WTC11 (cell line): ENCODE measurements around the gene RPRD2. TPM values are rescaled to one million over a fixed set of nuclear protein-coding genes. Genes with fewer than 3 reads are reported as not detected.
A peak's percentile ranks its signal among the peaks of the same experiment; 100 is the strongest.

Experiments
- ATAC-seq: fragments of 200-7000 bp; cut with Tn5 transposase; 2 replicates; pipeline ENCODE4 v1.10.0; 2021; ENCODE audit warnings: mild to moderate bottlenecking, moderate library complexity
- CTCF ChIA-PET: fragments of 300-600 bp; sonication (Branson Sonifier 250); formaldehyde crosslinking; loops from one replicate; lab custom pipeline; 2021; ENCODE audit warnings: antibody characterized with exemption; lab: Charles Lee
- POLR2A ChIA-PET: fragments of 350-600 bp; sonication (Branson Sonifier 250); formaldehyde crosslinking; loops from one replicate; lab custom pipeline; 2021; ENCODE audit warnings: antibody characterized with exemption; lab: Charles Lee
- DNase-seq: peaks from one replicate; pipeline ENCODE4 v3.0.0; 2021; ENCODE audit warnings: low spot score
- H3K27ac Mint-ChIP-seq: 2 replicates; pipeline ENCODE4 v1.8.0; 2021; ENCODE audit warnings: mixed read lengths
- H3K27me3 Mint-ChIP-seq: 2 replicates; pipeline ENCODE4 v1.8.0; 2021; ENCODE audit warnings: low read depth, mild to moderate bottlenecking, moderate library complexity, mixed read lengths
- H3K36me3 Mint-ChIP-seq: 2 replicates; pipeline ENCODE4 v1.8.0; 2021; ENCODE audit warnings: mixed read lengths
- H3K4me1 Mint-ChIP-seq: 2 replicates; pipeline ENCODE4 v1.8.0; 2022; ENCODE audit warnings: mixed read lengths
- H3K4me3 Mint-ChIP-seq: 2 replicates; pipeline ENCODE4 v1.8.0; 2021; ENCODE audit warnings: mild to moderate bottlenecking, moderate library complexity, mixed read lengths
- H3K9me3 Mint-ChIP-seq: 2 replicates; pipeline ENCODE4 v1.8.0; 2021; ENCODE audit warnings: mixed read lengths
- CREB1 ChIP-seq: sonication (generic); formaldehyde crosslinking; IDR thresholded peaks from 2 replicates; pipeline ENCODE4 v1.8.0; 2023; ENCODE audit warnings: mild to moderate bottlenecking, missing genetic modification reagents
- FOXJ3 ChIP-seq: sonication (generic); formaldehyde crosslinking; IDR thresholded peaks from 2 replicates; pipeline ENCODE4 v1.9.0; 2021; ENCODE audit warnings: missing genetic modification reagents, mild to moderate bottlenecking, borderline replicate concordance
- GRHL2 ChIP-seq: fragments of 250-450 bp; sonication (Bioruptor Pico); IDR thresholded peaks from 2 replicates; pipeline ENCODE4 v1.8.0; 2022; ENCODE audit warnings: mild to moderate bottlenecking, moderate library complexity; ENCODE audit not compliant: insufficient replicate concordance, severe bottlenecking
- IRF2 ChIP-seq: sonication (generic); formaldehyde crosslinking; IDR thresholded peaks from 2 replicates; pipeline ENCODE4 v1.8.0; 2022; ENCODE audit warnings: low read depth, missing genetic modification reagents, borderline replicate concordance
- MXD4 ChIP-seq: fragments of 250-450 bp; sonication (Bioruptor Pico); IDR thresholded peaks from 2 replicates; pipeline ENCODE4 v1.8.0; 2021; ENCODE audit warnings: mild to moderate bottlenecking, moderate library complexity, borderline replicate concordance
- MYBL2 ChIP-seq: sonication (generic); formaldehyde crosslinking; IDR thresholded peaks from 2 replicates; pipeline ENCODE4 v1.8.1; 2023; ENCODE audit warnings: mild to moderate bottlenecking, moderate library complexity, missing genetic modification reagents
- NR1H2 ChIP-seq: sonication (generic); formaldehyde crosslinking; IDR thresholded peaks from 2 replicates; pipeline ENCODE4 v1.9.0; 2021; ENCODE audit warnings: mild to moderate bottlenecking, moderate library complexity, missing genetic modification reagents
- ZNF121 ChIP-seq: sonication (generic); formaldehyde crosslinking; IDR thresholded peaks from 2 replicates; pipeline ENCODE4 v1.8.0; 2023; ENCODE audit warnings: missing genetic modification reagents
- ZNF423 ChIP-seq: fragments of 250-450 bp; sonication (Bioruptor Pico); IDR thresholded peaks from 2 replicates; pipeline ENCODE4 v2.1.2; 2022; ENCODE audit warnings: mild to moderate bottlenecking, moderate library complexity
- total RNA-seq: library from RNA; stranded (reverse); gene quantifications from 3 replicates; pipeline ENCODE4 v1.2.3, GENCODE V29; 2021
- TF ChIP-seq, protein P1 (sequence below): sonication (generic); formaldehyde crosslinking; conservative IDR thresholded peaks from 2 replicates; pipeline ENCODE4 v1.8.1; 2022; ENCODE audit warnings: mild to moderate bottlenecking, missing genetic modification reagents
- TF ChIP-seq, protein P2 (sequence below): fragments of 250-450 bp; sonication (Bioruptor Pico); IDR thresholded peaks from 2 replicates; pipeline ENCODE4 v1.8.0; 2021; ENCODE audit warnings: mild to moderate bottlenecking
- TF ChIP-seq, protein P3 (sequence below): fragments of 250-450 bp; sonication (Bioruptor Pico); conservative IDR thresholded peaks from 2 replicates; pipeline ENCODE4 v1.9.0; 2021; ENCODE audit warnings: mild to moderate bottlenecking
- TF ChIP-seq, protein P4 (sequence below): sonication (generic); formaldehyde crosslinking; IDR thresholded peaks from 2 replicates; pipeline ENCODE4 v1.8.0; 2022; ENCODE audit warnings: missing genetic modification reagents
- TF ChIP-seq, protein P5 (sequence below): sonication (generic); formaldehyde crosslinking; IDR thresholded peaks from 2 replicates; pipeline ENCODE4 v1.8.1; 2023; ENCODE audit warnings: mild to moderate bottlenecking, missing genetic modification reagents, borderline replicate concordance
- TF ChIP-seq, protein P6 (sequence below): sonication (generic); formaldehyde crosslinking; IDR thresholded peaks from 2 replicates; pipeline ENCODE4 v1.8.1; 2022; ENCODE audit warnings: mild to moderate bottlenecking, moderate library complexity, missing genetic modification reagents
- TF ChIP-seq, protein P7 (sequence below): sonication (generic); formaldehyde crosslinking; IDR thresholded peaks from 2 replicates; pipeline ENCODE4 v1.8.0; 2022; ENCODE audit warnings: mild to moderate bottlenecking, missing genetic modification reagents

RPRD2 gene
- total RNA-seq, 1 experiment from 2014 or later: 26.1 TPM

DNA sequence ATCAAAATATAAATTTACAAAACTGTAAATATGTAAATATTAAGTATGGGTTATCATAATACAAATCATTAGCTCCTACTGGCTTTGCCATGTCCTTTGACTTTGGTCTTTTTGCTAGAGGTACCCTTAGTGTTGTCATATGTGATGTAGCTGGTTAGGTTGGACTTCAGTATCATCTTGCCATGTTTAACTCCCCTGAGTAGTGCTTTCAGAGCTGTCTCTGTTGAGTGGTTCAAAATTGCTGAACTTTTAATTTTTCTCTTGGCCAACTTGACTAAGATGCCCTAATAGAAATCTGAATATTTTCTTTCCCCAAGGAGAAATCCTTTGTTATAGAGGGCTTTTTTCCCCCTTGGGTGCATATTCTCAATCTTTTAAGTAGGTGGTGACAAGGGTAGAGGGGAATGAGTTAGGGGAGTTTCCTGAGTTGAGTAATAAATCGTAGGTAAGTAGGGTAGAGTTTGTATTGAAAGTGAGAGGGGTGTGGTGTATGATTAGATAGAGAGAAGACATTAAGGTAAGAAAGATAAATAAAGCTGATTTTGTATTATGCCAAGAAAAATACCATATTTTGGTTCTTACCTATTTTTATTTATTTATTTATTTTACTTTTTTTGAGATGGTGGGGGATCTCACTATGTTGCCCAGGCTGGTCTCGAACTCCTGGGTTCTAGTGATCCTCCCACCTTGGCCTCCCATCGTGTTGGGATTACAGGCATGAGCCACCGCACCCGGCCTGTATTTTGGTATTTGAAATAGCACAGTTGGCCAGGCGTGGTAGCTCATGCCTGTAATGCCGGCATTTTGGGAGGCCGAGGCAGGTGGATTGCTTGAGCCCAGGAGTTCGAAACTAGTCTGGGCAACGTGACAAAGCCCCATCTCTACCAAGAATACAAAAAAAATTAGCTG is 21.8 kb downstream of the RPRD2 start:
- peak overlapping the region; percentile 12; the same call in 1 of the 2 replicates for H3K27ac Mint-ChIP-seq
- H3K4me1 Mint-ChIP-seq: peaks cover 15% of the 10 kb centered on the region
- POLR2A ChIA-PET: interaction anchor here (1.0 kb wide), 1 partner anchor 14 kb away, joined by 3 read pairs; no protein-coding TSS in a partner anchor
- no peak for DNase-seq
- TF ChIP-seq CREB1 (CRISPR knock-in tag): no peak
- peak; percentile 91 for TF ChIP-seq ZNF121 (CRISPR knock-in tag)
- TF ChIP-seq, all 79 proteins: peak for 1
- Mint-ChIP-seq H3K36me3 (no peaks in the 10 kb centered on the region), H3K4me3 (no peak overlapping the region), H3K27me3 (no peaks in the 10 kb centered on the region), H3K9me3 (no peaks in the 10 kb centered on the region)
- CTCF ChIA-PET: no interaction called here
- no peak for ATAC-seq

DNA sequence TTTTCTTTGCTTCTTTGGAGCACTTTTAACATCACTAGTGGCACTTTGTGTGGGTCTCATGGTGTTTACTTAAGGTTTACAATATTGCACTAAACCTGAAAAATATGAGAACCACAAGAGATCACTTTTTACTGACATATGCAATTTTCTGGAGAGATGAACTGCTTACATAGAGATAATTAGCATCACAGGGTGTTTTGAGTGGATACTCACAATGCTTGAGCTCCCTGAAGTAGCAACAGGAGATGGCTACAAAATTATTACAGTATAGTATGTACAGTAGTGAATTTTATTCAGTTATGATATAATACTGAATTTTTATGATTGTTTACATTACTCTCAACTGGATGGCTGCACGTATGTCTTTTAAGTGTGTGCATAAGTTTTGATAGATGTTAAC is 22.6 kb downstream of the RPRD2 start:
- no peaks in the 10 kb centered on the region for H3K36me3 Mint-ChIP-seq
- H3K27ac Mint-ChIP-seq: no peak overlapping the region; the same call in 1 of the 2 replicates
- H3K27me3 Mint-ChIP-seq: no peaks in the 10 kb centered on the region
- CTCF ChIA-PET: no interaction called here
- POLR2A ChIA-PET: interaction anchor here (1.0 kb wide), 1 partner anchor 15 kb away, joined by 3 read pairs; no protein-coding TSS in a partner anchor
- H3K4me3 Mint-ChIP-seq: no peak overlapping the region
- TF ChIP-seq, protein P1, sequence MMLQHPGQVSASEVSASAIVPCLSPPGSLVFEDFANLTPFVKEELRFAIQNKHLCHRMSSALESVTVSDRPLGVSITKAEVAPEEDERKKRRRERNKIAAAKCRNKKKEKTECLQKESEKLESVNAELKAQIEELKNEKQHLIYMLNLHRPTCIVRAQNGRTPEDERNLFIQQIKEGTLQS (CRISPR knock-in tag): no peak
- no peak for TF ChIP-seq FOXJ3 (CRISPR knock-in tag)
- no peak for TF ChIP-seq IRF2 (CRISPR knock-in tag)
- no peak for TF ChIP-seq MXD4 (CRISPR knock-in tag)
- TF ChIP-seq ZNF423 (CRISPR knock-in tag): no peak
- TF ChIP-seq, protein P2, sequence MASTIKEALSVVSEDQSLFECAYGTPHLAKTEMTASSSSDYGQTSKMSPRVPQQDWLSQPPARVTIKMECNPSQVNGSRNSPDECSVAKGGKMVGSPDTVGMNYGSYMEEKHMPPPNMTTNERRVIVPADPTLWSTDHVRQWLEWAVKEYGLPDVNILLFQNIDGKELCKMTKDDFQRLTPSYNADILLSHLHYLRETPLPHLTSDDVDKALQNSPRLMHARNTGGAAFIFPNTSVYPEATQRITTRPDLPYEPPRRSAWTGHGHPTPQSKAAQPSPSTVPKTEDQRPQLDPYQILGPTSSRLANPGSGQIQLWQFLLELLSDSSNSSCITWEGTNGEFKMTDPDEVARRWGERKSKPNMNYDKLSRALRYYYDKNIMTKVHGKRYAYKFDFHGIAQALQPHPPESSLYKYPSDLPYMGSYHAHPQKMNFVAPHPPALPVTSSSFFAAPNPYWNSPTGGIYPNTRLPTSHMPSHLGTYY (CRISPR knock-in tag): no peak
- TF ChIP-seq, protein P3, sequence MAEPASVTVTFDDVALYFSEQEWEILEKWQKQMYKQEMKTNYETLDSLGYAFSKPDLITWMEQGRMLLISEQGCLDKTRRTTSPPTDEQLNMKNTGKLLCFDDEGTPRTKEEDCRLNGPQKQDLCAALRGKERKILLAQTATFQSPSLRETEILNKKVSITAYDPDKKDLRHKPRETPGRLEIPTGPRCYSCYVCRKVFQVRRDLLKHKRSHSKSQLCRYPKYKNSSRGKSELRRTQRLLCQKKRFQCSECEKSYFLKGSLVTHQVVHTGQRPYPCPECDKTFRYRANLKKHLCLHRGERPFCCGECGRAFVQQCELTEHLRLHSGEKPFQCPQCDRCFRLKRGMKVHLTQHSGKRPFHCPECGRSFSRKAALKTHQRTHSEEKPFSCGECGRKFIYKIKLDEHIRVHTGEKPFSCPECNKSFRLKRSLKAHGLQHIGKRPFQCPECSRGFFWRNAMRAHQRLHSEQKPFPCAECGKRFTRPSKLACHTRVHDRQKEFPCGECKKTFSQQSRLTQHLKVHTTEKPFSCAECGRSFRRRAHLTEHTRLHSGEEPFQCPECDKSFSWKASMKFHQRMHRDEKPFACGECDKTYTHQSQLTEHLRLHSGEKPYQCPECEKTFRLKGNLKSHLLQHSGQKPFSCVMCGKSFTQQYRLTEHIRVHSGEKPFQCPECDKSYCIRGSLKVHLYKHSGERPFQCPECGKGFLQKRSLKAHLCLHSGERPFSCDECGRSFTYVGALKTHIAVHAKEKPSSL (CRISPR knock-in tag): no peak
- TF ChIP-seq, protein P4, sequence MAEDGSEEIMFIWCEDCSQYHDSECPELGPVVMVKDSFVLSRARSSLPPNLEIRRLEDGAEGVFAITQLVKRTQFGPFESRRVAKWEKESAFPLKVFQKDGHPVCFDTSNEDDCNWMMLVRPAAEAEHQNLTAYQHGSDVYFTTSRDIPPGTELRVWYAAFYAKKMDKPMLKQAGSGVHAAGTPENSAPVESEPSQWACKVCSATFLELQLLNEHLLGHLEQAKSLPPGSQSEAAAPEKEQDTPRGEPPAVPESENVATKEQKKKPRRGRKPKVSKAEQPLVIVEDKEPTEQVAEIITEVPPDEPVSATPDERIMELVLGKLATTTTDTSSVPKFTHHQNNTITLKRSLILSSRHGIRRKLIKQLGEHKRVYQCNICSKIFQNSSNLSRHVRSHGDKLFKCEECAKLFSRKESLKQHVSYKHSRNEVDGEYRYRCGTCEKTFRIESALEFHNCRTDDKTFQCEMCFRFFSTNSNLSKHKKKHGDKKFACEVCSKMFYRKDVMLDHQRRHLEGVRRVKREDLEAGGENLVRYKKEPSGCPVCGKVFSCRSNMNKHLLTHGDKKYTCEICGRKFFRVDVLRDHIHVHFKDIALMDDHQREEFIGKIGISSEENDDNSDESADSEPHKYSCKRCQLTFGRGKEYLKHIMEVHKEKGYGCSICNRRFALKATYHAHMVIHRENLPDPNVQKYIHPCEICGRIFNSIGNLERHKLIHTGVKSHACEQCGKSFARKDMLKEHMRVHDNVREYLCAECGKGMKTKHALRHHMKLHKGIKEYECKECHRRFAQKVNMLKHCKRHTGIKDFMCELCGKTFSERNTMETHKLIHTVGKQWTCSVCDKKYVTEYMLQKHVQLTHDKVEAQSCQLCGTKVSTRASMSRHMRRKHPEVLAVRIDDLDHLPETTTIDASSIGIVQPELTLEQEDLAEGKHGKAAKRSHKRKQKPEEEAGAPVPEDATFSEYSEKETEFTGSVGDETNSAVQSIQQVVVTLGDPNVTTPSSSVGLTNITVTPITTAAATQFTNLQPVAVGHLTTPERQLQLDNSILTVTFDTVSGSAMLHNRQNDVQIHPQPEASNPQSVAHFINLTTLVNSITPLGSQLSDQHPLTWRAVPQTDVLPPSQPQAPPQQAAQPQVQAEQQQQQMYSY (CRISPR knock-in tag): no peak
- TF ChIP-seq, protein P5, sequence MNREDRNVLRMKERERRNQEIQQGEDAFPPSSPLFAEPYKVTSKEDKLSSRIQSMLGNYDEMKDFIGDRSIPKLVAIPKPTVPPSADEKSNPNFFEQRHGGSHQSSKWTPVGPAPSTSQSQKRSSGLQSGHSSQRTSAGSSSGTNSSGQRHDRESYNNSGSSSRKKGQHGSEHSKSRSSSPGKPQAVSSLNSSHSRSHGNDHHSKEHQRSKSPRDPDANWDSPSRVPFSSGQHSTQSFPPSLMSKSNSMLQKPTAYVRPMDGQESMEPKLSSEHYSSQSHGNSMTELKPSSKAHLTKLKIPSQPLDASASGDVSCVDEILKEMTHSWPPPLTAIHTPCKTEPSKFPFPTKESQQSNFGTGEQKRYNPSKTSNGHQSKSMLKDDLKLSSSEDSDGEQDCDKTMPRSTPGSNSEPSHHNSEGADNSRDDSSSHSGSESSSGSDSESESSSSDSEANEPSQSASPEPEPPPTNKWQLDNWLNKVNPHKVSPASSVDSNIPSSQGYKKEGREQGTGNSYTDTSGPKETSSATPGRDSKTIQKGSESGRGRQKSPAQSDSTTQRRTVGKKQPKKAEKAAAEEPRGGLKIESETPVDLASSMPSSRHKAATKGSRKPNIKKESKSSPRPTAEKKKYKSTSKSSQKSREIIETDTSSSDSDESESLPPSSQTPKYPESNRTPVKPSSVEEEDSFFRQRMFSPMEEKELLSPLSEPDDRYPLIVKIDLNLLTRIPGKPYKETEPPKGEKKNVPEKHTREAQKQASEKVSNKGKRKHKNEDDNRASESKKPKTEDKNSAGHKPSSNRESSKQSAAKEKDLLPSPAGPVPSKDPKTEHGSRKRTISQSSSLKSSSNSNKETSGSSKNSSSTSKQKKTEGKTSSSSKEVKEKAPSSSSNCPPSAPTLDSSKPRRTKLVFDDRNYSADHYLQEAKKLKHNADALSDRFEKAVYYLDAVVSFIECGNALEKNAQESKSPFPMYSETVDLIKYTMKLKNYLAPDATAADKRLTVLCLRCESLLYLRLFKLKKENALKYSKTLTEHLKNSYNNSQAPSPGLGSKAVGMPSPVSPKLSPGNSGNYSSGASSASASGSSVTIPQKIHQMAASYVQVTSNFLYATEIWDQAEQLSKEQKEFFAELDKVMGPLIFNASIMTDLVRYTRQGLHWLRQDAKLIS: no peak
- TF ChIP-seq, protein P6, sequence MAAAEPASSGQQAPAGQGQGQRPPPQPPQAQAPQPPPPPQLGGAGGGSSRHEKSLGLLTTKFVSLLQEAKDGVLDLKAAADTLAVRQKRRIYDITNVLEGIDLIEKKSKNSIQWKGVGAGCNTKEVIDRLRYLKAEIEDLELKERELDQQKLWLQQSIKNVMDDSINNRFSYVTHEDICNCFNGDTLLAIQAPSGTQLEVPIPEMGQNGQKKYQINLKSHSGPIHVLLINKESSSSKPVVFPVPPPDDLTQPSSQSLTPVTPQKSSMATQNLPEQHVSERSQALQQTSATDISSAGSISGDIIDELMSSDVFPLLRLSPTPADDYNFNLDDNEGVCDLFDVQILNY: no peak
- no peak for TF ChIP-seq NR1H2 (CRISPR knock-in tag)
- TF ChIP-seq GRHL2 (CRISPR knock-in tag): no peak
- TF ChIP-seq, protein P7, sequence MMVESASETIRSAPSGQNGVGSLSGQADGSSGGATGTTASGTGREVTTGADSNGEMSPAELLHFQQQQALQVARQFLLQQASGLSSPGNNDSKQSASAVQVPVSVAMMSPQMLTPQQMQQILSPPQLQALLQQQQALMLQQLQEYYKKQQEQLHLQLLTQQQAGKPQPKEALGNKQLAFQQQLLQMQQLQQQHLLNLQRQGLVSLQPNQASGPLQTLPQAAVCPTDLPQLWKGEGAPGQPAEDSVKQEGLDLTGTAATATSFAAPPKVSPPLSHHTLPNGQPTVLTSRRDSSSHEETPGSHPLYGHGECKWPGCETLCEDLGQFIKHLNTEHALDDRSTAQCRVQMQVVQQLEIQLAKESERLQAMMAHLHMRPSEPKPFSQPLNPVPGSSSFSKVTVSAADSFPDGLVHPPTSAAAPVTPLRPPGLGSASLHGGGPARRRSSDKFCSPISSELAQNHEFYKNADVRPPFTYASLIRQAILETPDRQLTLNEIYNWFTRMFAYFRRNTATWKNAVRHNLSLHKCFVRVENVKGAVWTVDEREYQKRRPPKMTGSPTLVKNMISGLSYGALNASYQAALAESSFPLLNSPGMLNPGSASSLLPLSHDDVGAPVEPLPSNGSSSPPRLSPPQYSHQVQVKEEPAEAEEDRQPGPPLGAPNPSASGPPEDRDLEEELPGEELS (CRISPR knock-in tag): no peak
- TF ChIP-seq MYBL2 (CRISPR knock-in tag): no peak
- peaks cover 15% of the 10 kb centered on the region for H3K4me1 Mint-ChIP-seq
- ATAC-seq (no peak), DNase-seq (no peak)
- H3K9me3 Mint-ChIP-seq: no peaks in the 10 kb centered on the region
